HepG2 (cell line): ENCODE data around the gene KLHDC4. TPM values are rescaled to one million over a fixed set of nuclear protein-coding genes. Genes with fewer than 3 reads are reported as not detected.

ENCODE experiments used
- ATAC-seq: fragments of 200-7000 bp; cut with Tn5 transposase; 3 replicates; pipeline ENCODE4 v1.9.1; 2020; ENCODE audit warnings: mild to moderate bottlenecking, moderate library complexity
- BruUV-seq: library from RNA; stranded (reverse); fragments of 400-500 nt; replicated peaks from 2 replicates; lab custom pipeline; 2021; lab: Mats Ljungman, UMichigan
- CTCF ChIA-PET: fragments of 300-600 bp; formaldehyde crosslinking; extraction: SDS; loops from one replicate; lab custom pipeline; 2021; ENCODE audit warnings: low total read pairs, inconsistent platforms, low intra/inter-chr PET ratio; lab: Yijun Ruan, JAX
- POLR2A ChIA-PET: fragments of 350-600 bp; sonication (Branson Sonifier 250); formaldehyde crosslinking; loops from one replicate; lab custom pipeline; 2020; ENCODE audit warnings: antibody characterized with exemption, inconsistent platforms; lab: Yijun Ruan, JAX
- DNase-seq: peaks from one replicate; pipeline ENCODE4 v3.0.0-alpha.2; 2015; ENCODE audit warnings: low spot score
- FAIRE-seq: peaks from 3 replicates; lab custom pipeline; 2011; peaks lifted over from hg19 to GRCh38; lab: Jason Lieb, UNC
- H2AFZ ChIP-seq: one replicate; pipeline ENCODE4 v1.6.1; 2011; ENCODE audit warnings: low read length, inconsistent platforms
- H3K27ac ChIP-seq: fragments of 300-600 bp; 3 replicates; pipeline ENCODE4 v1.8.0; 2011; ENCODE audit warnings: mixed run types, mild to moderate bottlenecking, mixed read lengths, low read length, inconsistent platforms; ENCODE audit not compliant: insufficient read depth; ENCODE audit errors: extremely low read length
- H3K27me3 ChIP-seq, 2 experiments: fragments of 200-600 bp in 1 of 2; 2 replicates in 1 of 2; 3 replicates in 1 of 2; pipeline versions ENCODE4 v1.6.0 to v1.8.0; 2011; ENCODE audit warnings: low read length in 2 of 2, mild to moderate bottlenecking in 2 of 2, moderate library complexity in 2 of 2, inconsistent platforms in 1 of 2; ENCODE audit not compliant: insufficient read depth in 2 of 2, control insufficient read depth in 1 of 2
- H3K36me3 ChIP-seq, 2 experiments: fragments of 200-600 bp in 1 of 2; replicated peaks in 1 of 2; 2 replicates in 1 of 2; 3 replicates in 1 of 2; pipeline versions ENCODE4 v1.5.1 to v1.8.0; 2011; ENCODE audit warnings: low read length in 2 of 2, inconsistent platforms in 1 of 2; ENCODE audit not compliant: insufficient read depth in 2 of 2, control insufficient read depth in 1 of 2
- H3K4me1 ChIP-seq: 2 replicates; pipeline ENCODE4 v1.5.1; 2012; ENCODE audit warnings: low read length, inconsistent platforms; ENCODE audit not compliant: insufficient read depth
- H3K4me2 ChIP-seq: 2 replicates; pipeline ENCODE4 v1.6.0; 2011; ENCODE audit warnings: low read depth, low read length, inconsistent platforms
- H3K4me3 ChIP-seq, 3 experiments: fragments of 200-600 bp in 1 of 3; sonication (generic), shearing (Covaris generic) in 1 of 3; replicated peaks in 1 of 3; 2 replicates each; pipeline ENCODE4 v1.5.1; 2011 to 2016; ENCODE audit warnings: low read length in 3 of 3, inconsistent platforms in 2 of 3, low read depth in 2 of 3, mild to moderate bottlenecking in 2 of 3, control low read depth in 1 of 3, mixed read lengths in 1 of 3; ENCODE audit not compliant: insufficient read depth in 1 of 3
- H3K79me2 ChIP-seq: one replicate; pipeline ENCODE4 v1.6.1; 2011; ENCODE audit warnings: low read length, inconsistent platforms; ENCODE audit not compliant: insufficient read depth
- H3K9ac ChIP-seq: 2 replicates; pipeline ENCODE4 v1.6.0; 2011; ENCODE audit warnings: mild to moderate bottlenecking, low read depth, low read length, inconsistent platforms; ENCODE audit not compliant: insufficient read depth
- H3K9me3 ChIP-seq: 2 replicates; pipeline ENCODE4 v1.5.1; 2012; ENCODE audit warnings: mild to moderate bottlenecking, low read length
- H4K20me1 ChIP-seq: 2 replicates; pipeline ENCODE4 v1.6.0; 2011; ENCODE audit warnings: inconsistent platforms, mild to moderate bottlenecking, low read length, moderate library complexity; ENCODE audit not compliant: insufficient read depth
- HMG20B ChIP-seq: conservative IDR thresholded peaks from 2 replicates; pipeline ENCODE4 v1.6.1; 2016; ENCODE audit warnings: missing genetic modification reagents, missing compliant biosample characterization
- KLF13 ChIP-seq: sonication (generic); formaldehyde crosslinking; IDR thresholded peaks from 2 replicates; pipeline ENCODE4 v1.4.0; 2020; ENCODE audit warnings: mild to moderate bottlenecking, missing genetic modification reagents
- ZMAT3 ChIP-seq: sonication (generic); formaldehyde crosslinking; conservative IDR thresholded peaks from 2 replicates; pipeline ENCODE4 v1.7.0; 2021; ENCODE audit warnings: missing genetic modification reagents
- ZNF766 ChIP-seq: sonication (generic); formaldehyde crosslinking; IDR thresholded peaks from 2 replicates; pipeline ENCODE4 v1.5.0; 2020; ENCODE audit warnings: missing genetic modification reagents, borderline replicate concordance
- WGBS: methylation state at CpG from one replicate; pipeline ENCODE4 v1.1.6; 2017; ENCODE audit warnings: low lambda C conversion rate; 5-methylcytosine and 5-hydroxymethylcytosine counted together
- in situ Hi-C: cut with HindIII; loops from 2 replicates; pipeline ENCODE4 v1.10.0; 2017; ENCODE audit warnings: low pct_unique_long_range_greater_than_20kb; ENCODE audit not compliant: extremely low pct_ligation_motif_present
- intact Hi-C: fragments of 100-400 bp; cut with micrococcal nuclease; formaldehyde crosslinking; loops from one replicate; pipeline ENCODE4 v1.10.0; 2022; ENCODE audit not compliant: unreplicated experiment
- polyA plus RNA-seq, 8 experiments: library from polyadenylated mRNA; depleted of rRNA in 3 of 8; stranded (reverse) in 7 of 8; unstranded in 1 of 8; fragments of >200 nt; fragmentation: Illumina TruSeq in 4 of 8; extraction: Trizol in 4 of 8; gene quantifications; 2 replicates each; pipeline versions ENCODE4 v1.2.1 to v1.2.3, GENCODE V29; 2011 to 2016; ENCODE audit warnings: low read depth in 4 of 8, missing spikeins in 1 of 8, mixed read lengths in 1 of 8; ENCODE audit not compliant: insufficient read depth in 1 of 8
- total RNA-seq, 5 experiments: library from RNA; depleted of rRNA; stranded (reverse); fragments of >200 nt; fragmentation: Illumina TruSeq; extraction: Trizol; gene quantifications; 2 replicates each; pipeline ENCODE4 v1.2.3, GENCODE V29; 2016; ENCODE audit warnings: low read depth in 1 of 5
- TF ChIP-seq, protein P1 (sequence below): sonication (generic); formaldehyde crosslinking; IDR thresholded peaks from 2 replicates; pipeline ENCODE4 v1.9.0; 2021; ENCODE audit warnings: missing genetic modification reagents, mild to moderate bottlenecking, borderline replicate concordance
- TF ChIP-seq, protein P2 (sequence below): sonication (generic); formaldehyde crosslinking; IDR thresholded peaks from 2 replicates; pipeline ENCODE4 v1.5.0; 2020; ENCODE audit warnings: mild to moderate bottlenecking, missing genetic modification reagents, borderline replicate concordance

The KLHDC4 gene
- total and polyA plus RNA-seq, 2 of the 13 experiments (the other 11 are each of a cell fraction or from before 2014, with no cell fraction given) = 18.7 to 31.8 TPM

DNA sequence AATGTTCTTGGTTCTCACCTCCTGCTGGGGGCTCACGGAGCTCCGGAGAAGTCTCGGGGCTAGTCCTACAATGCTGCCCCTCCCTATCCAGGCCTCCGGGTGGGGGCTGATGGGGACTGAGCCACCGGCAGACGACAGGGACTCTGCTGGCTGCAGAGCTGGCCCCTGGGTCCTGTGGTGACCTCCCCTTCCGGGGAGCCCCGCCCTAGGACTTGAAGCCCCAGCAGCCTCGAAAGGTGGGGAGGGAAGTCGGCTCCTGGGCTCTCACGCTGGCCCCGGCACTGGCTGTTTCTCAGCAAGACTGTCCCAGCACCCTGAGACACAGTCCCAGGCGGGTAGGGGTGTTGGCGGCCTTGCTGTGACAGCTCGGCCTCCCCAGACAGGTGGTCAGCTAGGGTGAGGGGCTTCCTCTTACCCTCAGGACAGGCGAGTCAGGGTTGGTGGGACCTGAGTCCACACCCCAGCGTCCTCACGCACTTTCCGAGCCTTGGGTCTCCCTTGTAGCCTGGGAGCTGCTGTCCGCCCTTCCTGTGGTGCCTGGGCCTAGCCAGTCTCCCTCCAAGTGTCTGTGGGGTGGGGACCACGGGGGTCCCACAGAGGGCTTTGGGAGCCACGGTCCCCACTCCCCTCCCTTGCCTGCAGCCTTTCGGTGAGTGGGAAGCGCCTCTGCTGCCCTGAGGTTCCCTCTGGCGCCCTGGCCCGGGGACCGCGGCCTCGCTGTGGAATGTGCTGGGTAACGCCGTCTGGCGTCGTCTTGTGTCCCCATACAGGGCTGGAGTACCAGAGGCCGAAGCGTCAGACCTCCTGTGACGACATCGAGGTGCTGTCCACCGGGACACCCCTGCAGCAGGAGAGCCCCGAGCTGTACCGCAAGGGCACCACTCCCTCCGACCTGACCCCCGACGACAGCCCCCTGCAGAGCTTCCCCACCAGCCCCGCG lies 76.6 kb downstream of the KLHDC4 start (continued):
- TF ChIP-seq, protein P1, sequence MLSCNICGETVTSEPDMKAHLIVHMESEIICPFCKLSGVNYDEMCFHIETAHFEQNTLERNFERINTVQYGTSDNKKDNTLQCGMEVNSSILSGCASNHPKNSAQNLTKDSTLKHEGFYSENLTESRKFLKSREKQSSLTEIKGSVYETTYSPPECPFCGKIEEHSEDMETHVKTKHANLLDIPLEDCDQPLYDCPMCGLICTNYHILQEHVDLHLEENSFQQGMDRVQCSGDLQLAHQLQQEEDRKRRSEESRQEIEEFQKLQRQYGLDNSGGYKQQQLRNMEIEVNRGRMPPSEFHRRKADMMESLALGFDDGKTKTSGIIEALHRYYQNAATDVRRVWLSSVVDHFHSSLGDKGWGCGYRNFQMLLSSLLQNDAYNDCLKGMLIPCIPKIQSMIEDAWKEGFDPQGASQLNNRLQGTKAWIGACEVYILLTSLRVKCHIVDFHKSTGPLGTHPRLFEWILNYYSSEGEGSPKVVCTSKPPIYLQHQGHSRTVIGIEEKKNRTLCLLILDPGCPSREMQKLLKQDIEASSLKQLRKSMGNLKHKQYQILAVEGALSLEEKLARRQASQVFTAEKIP = no peak

DNA sequence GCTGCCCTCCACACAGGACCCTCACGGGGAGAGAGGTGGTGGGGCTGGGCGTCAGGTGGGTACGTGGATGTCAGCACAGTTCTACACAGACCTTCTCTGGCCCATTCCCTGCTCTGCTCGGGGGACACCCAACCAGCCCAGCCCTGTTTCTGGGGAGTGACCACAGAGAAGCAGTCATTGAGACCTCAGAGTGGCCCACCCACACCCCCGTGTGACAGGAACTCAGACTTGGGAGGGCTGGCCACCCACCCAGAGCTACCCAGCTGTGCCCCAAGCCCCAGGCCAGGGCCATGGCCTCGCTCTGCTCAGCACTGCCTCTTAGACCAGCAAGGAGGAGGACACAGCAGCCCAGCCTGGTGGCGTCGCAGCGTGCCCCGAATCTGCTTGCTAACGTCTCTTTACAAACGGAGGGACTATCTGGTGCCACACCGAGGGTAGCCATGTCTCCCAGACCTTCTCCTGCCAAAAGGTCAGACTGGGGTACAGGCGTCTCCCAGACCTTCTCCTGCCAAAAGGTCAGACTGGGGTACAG lies 77.7 kb downstream of the KLHDC4 start:
- Histone ChIP-seq H3K36me3 (no peaks in the 10 kb centered on the region), H3K27ac (no peak overlapping the region), H3K4me2 (no peak overlapping the region), H3K27me3 (peaks cover 19 to 89% of the 10 kb centered on the region in 2 experiments), H3K9me3 (no peaks in the 10 kb centered on the region), H3K79me2 (no peaks in the 10 kb centered on the region), H3K4me3 (no peak overlapping the region), H2AFZ (no peak overlapping the region), H3K4me1 (no peaks in the 10 kb centered on the region), H4K20me1 (peaks cover 9% of the 10 kb centered on the region; the same call in 1 of the 2 replicates), H3K9ac (no peak overlapping the region)
- in situ Hi-C loops (no loop called here), intact Hi-C loops (no loop called here)
- TF ChIP-seq HMG20B (CRISPR knock-in tag) (no peak), KLF13 (CRISPR knock-in tag) (no peak), ZNF766 (no peak), ZMAT3 (CRISPR knock-in tag) (no peak)
- TF ChIP-seq, protein P2, sequence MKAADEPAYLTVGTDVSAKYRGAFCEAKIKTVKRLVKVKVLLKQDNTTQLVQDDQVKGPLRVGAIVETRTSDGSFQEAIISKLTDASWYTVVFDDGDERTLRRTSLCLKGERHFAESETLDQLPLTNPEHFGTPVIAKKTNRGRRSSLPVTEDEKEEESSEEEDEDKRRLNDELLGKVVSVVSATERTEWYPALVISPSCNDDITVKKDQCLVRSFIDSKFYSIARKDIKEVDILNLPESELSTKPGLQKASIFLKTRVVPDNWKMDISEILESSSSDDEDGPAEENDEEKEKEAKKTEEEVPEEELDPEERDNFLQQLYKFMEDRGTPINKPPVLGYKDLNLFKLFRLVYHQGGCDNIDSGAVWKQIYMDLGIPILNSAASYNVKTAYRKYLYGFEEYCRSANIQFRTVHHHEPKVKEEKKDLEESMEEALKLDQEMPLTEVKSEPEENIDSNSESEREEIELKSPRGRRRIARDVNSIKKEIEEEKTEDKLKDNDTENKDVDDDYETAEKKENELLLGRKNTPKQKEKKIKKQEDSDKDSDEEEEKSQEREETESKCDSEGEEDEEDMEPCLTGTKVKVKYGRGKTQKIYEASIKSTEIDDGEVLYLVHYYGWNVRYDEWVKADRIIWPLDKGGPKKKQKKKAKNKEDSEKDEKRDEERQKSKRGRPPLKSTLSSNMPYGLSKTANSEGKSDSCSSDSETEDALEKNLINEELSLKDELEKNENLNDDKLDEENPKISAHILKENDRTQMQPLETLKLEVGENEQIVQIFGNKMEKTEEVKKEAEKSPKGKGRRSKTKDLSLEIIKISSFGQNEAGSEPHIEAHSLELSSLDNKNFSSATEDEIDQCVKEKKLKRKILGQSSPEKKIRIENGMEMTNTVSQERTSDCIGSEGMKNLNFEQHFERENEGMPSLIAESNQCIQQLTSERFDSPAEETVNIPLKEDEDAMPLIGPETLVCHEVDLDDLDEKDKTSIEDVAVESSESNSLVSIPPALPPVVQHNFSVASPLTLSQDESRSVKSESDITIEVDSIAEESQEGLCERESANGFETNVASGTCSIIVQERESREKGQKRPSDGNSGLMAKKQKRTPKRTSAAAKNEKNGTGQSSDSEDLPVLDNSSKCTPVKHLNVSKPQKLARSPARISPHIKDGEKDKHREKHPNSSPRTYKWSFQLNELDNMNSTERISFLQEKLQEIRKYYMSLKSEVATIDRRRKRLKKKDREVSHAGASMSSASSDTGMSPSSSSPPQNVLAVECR (CRISPR knock-in tag) = no peak
- 57% methylated on average over 12 of the region's 14 CpGs for WGBS
- CTCF ChIA-PET = no interaction called here
- BruUV-seq = no TSS peak
- DNase-seq (no peak), ATAC-seq (no peak), FAIRE-seq (no peak)
- POLR2A ChIA-PET = no interaction called here
